MCF 10A (cell line): ENCODE data around the gene PITPNM3. TPM values are rescaled to one million over a fixed set of nuclear protein-coding genes. Genes with fewer than 3 reads are reported as not detected.
A peak's percentile ranks its signal among the peaks of the same experiment; 100 is the strongest.

Experiments
- BruUV-seq: library from RNA; stranded (reverse); fragments of 400-500 nt; replicated peaks from 2 replicates; lab custom pipeline; 2021; lab: Mats Ljungman, UMichigan
- CTCF ChIA-PET: fragments of 300-600 bp; sonication (Branson Sonifier 250); formaldehyde crosslinking; extraction: SDS; loops from one replicate; lab custom pipeline; 2021; ENCODE audit warnings: antibody characterized with exemption, inconsistent platforms; lab: Yijun Ruan, JAX
- POLR2A ChIA-PET: fragments of 300-600, 350-650 bp; sonication (Branson Sonifier 250); formaldehyde crosslinking; extraction: SDS; loops from one replicate; lab custom pipeline; 2020; ENCODE audit warnings: antibody characterized with exemption, inconsistent platforms; lab: Yijun Ruan, JAX
- DNase-seq: peaks from one replicate; pipeline ENCODE4 v3.0.0-alpha.2; 2018; ENCODE audit not compliant: unreplicated experiment
- H3K27ac Mint-ChIP-seq: one replicate; pipeline ENCODE4 v1.8.0; 2022; ENCODE audit warnings: mild to moderate bottlenecking, low read depth, mixed read lengths; ENCODE audit not compliant: unreplicated experiment
- H3K27me3 Mint-ChIP-seq: one replicate; pipeline ENCODE4 v1.8.0; 2022; ENCODE audit warnings: mixed read lengths; ENCODE audit not compliant: insufficient read depth, unreplicated experiment
- H3K36me3 Mint-ChIP-seq: one replicate; pipeline ENCODE4 v1.8.0; 2022; ENCODE audit warnings: mild to moderate bottlenecking, moderate library complexity, mixed read lengths; ENCODE audit not compliant: insufficient read depth, unreplicated experiment
- H3K4me1 Mint-ChIP-seq: one replicate; pipeline ENCODE4 v1.8.0; 2022; ENCODE audit warnings: mixed read lengths; ENCODE audit not compliant: insufficient read depth, unreplicated experiment
- H3K4me3 Mint-ChIP-seq: one replicate; pipeline ENCODE4 v1.8.0; 2022; ENCODE audit warnings: mild to moderate bottlenecking, moderate library complexity, mixed read lengths; ENCODE audit not compliant: unreplicated experiment
- H3K9me3 Mint-ChIP-seq: one replicate; pipeline ENCODE4 v1.8.0; 2022; ENCODE audit warnings: mixed read lengths; ENCODE audit not compliant: unreplicated experiment
- CTCF ChIP-seq: fragments of 200-600 bp; IDR thresholded peaks from one replicate; pipeline ENCODE4 v1.8.0; 2022; ENCODE audit warnings: antibody characterized with exemption, mild to moderate bottlenecking; ENCODE audit not compliant: unreplicated experiment
- intact Hi-C: fragments of 100-400 bp; cut with micrococcal nuclease; formaldehyde crosslinking; loops from 2 replicates; pipeline ENCODE4 v1.14.1; 2022
- total RNA-seq: library from RNA; stranded (reverse); gene quantifications from 2 replicates; pipeline ENCODE4 v1.2.3, GENCODE V29; 2022

PITPNM3 gene
- total RNA-seq, 1 experiment from 2014 or later: 22.8 TPM

- CTCF ChIA-PET: interaction anchor here (0.8 to 4.0 kb wide), 3 partner anchors 17 to 119 kb away, joined by 3 to 16 read pairs (median 4); no protein-coding TSS in a partner anchor
- BruUV-seq: no TSS peak
- DNase-seq: peak; percentile 95
- Mint-ChIP-seq H3K27me3 (no peaks in the 10 kb centered on the region), H3K9me3 (no peaks in the 10 kb centered on the region), H3K27ac (peak overlapping the region; percentile 64), H3K4me1 (peaks cover 21% of the 10 kb centered on the region), H3K4me3 (peak overlapping the region; percentile 8), H3K36me3 (peaks cover 80% of the 10 kb centered on the region)
- POLR2A ChIA-PET: interaction anchor here (0.8 to 4.7 kb wide), 19 partner anchors 8 to 121 kb away, joined by 3 to 38 read pairs (median 4); partner anchors contain the start of genes C17orf100, KIAA0753, MED31 and TXNDC17
- intact Hi-C loops: loop anchor here (1.0 to 2.0 kb wide), 2 partner anchors 37 to 120 kb away; no protein-coding TSS in a partner anchor
- no peak for TF ChIP-seq CTCF
Observed at GRCh38 chr17:6591599-6592158, 35.3 kb upstream of the PITPNM3 start.

GRCh38 chr17:6589266-6589946 lies 33.1 kb upstream of the PITPNM3 start:
- H3K27me3 Mint-ChIP-seq: no peaks in the 10 kb centered on the region

GRCh38 chr17:6588165-6588564 lies 31.8 kb upstream of the PITPNM3 start:
- Mint-ChIP-seq H3K36me3 (peaks cover 86% of the 10 kb centered on the region), H3K4me3 (no peak overlapping the region), H3K4me1 (peaks cover 21% of the 10 kb centered on the region), H3K27ac (peak overlapping the region; percentile 37), H3K27me3 (no peaks in the 10 kb centered on the region), H3K9me3 (peaks cover 22% of the 10 kb centered on the region)
- BruUV-seq: no TSS peak
- TF ChIP-seq CTCF: no peak
- ChIA-PET POLR2A (interaction anchor here (0.6 to 4.7 kb wide), 5 partner anchors 10 to 55 kb away, joined by 3 to 38 read pairs (median 4); no protein-coding TSS in a partner anchor), CTCF (interaction anchor here (1.6 kb wide), 1 partner anchor 10 kb away, joined by 4 read pairs; no protein-coding TSS in a partner anchor)
- intact Hi-C loops: no loop called here
- no peak for DNase-seq

More at GRCh38 chr17:6589266-6589946, 33.1 kb upstream of the PITPNM3 start:
- H3K36me3 Mint-ChIP-seq: peaks cover 85% of the 10 kb centered on the region
- ChIA-PET CTCF (interaction anchor here (0.6 to 4.0 kb wide), 3 partner anchors 12 to 116 kb away, joined by 3 to 16 read pairs (median 3); no protein-coding TSS in a partner anchor), POLR2A (interaction anchor here (0.7 to 4.7 kb wide), 7 partner anchors 11 to 83 kb away, joined by 3 to 38 read pairs (median 6); no protein-coding TSS in a partner anchor)
- H3K4me1 Mint-ChIP-seq: peaks cover 21% of the 10 kb centered on the region
- no TSS peak for BruUV-seq
- H3K27ac Mint-ChIP-seq: no peak overlapping the region
- no peak for DNase-seq
- intact Hi-C loops: no loop called here
- no peak for TF ChIP-seq CTCF
- H3K4me3 Mint-ChIP-seq: no peak overlapping the region
- peaks cover 12% of the 10 kb centered on the region for H3K9me3 Mint-ChIP-seq

GRCh38 chr17:6587310-6587709 lies 31.0 kb upstream of the PITPNM3 start:
- BruUV-seq: no TSS peak
- ChIA-PET CTCF (interaction anchor here (0.6 to 1.6 kb wide), 5 partner anchors 10 to 1119 kb away, joined by 3 to 4 read pairs (median 4); no protein-coding TSS in a partner anchor), POLR2A (interaction anchor here (1.5 kb wide), 1 partner anchor 10 kb away, joined by 6 read pairs; no protein-coding TSS in a partner anchor)
- Mint-ChIP-seq H3K27me3 (no peaks in the 10 kb centered on the region), H3K4me1 (peaks cover 21% of the 10 kb centered on the region), H3K36me3 (peaks cover 86% of the 10 kb centered on the region), H3K9me3 (peaks cover 31% of the 10 kb centered on the region), H3K4me3 (no peak overlapping the region), H3K27ac (peak overlapping the region; percentile 37)
- intact Hi-C loops: no loop called here
- no peak for TF ChIP-seq CTCF
- no peak for DNase-seq
